Spinal cord (tissue), 10 donors: ENCODE results near the gene TYW5. TPM values are rescaled to one million over a fixed set of nuclear protein-coding genes. Genes with fewer than 3 reads are reported as not detected.
"Not testable (repeated sequence)": the region's sequence is repeated elsewhere in the genome, so short reads cannot be mapped to it uniquely, and the experiment has no call there.

Source experiments
- DNase-seq, 6 donors: peaks; one replicate each; pipeline versions ENCODE4 v3.0.0 to v3.0.0-alpha.2; 2013 to 2015; ENCODE audit warnings: low spot score in 6 of 6, low read depth in 4 of 6
- H3K27ac ChIP-seq: one replicate; pipeline ENCODE4 v1.5.1; 2013; ENCODE audit warnings: low read depth, low read length, control low read depth
- H3K27me3 ChIP-seq: one replicate; pipeline ENCODE4 v1.6.1; 2013; ENCODE audit warnings: low read length; ENCODE audit not compliant: control insufficient read depth, insufficient read depth
- H3K36me3 ChIP-seq: one replicate; pipeline ENCODE4 v1.6.1; 2013; ENCODE audit warnings: low read length; ENCODE audit not compliant: control insufficient read depth, insufficient read depth
- H3K4me1 ChIP-seq: one replicate; pipeline ENCODE4 v1.6.1; 2013; ENCODE audit warnings: low read length; ENCODE audit not compliant: control insufficient read depth, insufficient read depth
- H3K4me3 ChIP-seq: one replicate; pipeline ENCODE4 v1.5.1; 2013; ENCODE audit warnings: low read depth, low read length, control low read depth
- H3K9me3 ChIP-seq: one replicate; pipeline ENCODE4 v1.6.1; 2013; ENCODE audit warnings: low read length; ENCODE audit not compliant: control insufficient read depth, insufficient read depth
- WGBS: methylation state at CpG from one replicate; pipeline ENCODE4 v1.1.5; 2013; ENCODE audit warnings: missing lambda C conversion rate; ENCODE audit not compliant: insufficient coverage; 5-methylcytosine and 5-hydroxymethylcytosine counted together
- polyA plus RNA-seq, 2 donors: library from polyadenylated mRNA; unstranded; fragments of 120-200 nt; gene quantifications; one replicate each; pipeline ENCODE4 v1.2.1, GENCODE V29; 2013; ENCODE audit not compliant: insufficient read length in 2 of 2
- total RNA-seq, 2 donors: library from RNA; depleted of rRNA in 1 of 2; stranded (reverse); fragments of 120-200 nt in 1 of 2; fragments of >200 nt in 1 of 2; gene quantifications; one replicate each; pipeline versions ENCODE4 v1.2.3 to v1.2.4, GENCODE V29; 2013 to 2014
- donor health status: healthy.

The TYW5 gene
- total and polyA plus RNA-seq, 4 donors = 10.4 to 14.4 (median 11.9) TPM

- Histone ChIP-seq H3K27ac (peak overlapping the region; percentile 53), H3K4me1 (no peaks in the 10 kb centered on the region), H3K9me3 (no peaks in the 10 kb centered on the region), H3K27me3 (no peaks in the 10 kb centered on the region), H3K36me3 (peaks cover 2% of the 10 kb centered on the region), H3K4me3 (no peak overlapping the region)
- DNase-seq = peak in 5 of 6 donors; percentile 15 to 80 (median 50)
- WGBS = no CpG with 5 or more reads among the region's 4 CpGs
Observed at GRCh38 chr2:199932312-199932855, 22.9 kb downstream of the TYW5 start.

- no peak overlapping the region for H3K4me3 ChIP-seq
- no peak for DNase-seq
- H3K27ac ChIP-seq = no peak overlapping the region
- WGBS = no CpG with 5 or more reads among the region's 2 CpGs
- H3K4me1 ChIP-seq = no peaks in the 10 kb centered on the region
- H3K36me3 ChIP-seq = no peaks in the 10 kb centered on the region
- H3K9me3 ChIP-seq = no peaks in the 10 kb centered on the region
- no peaks in the 10 kb centered on the region for H3K27me3 ChIP-seq
Observed at GRCh38 chr2:199929262-199929661, 26.0 kb downstream of the TYW5 start.

- Histone ChIP-seq H3K36me3 (no peaks in the 10 kb centered on the region), H3K27me3 (no peaks in the 10 kb centered on the region), H3K4me3 (no peak overlapping the region), H3K4me1 (no peaks in the 10 kb centered on the region), H3K27ac (no peak overlapping the region), H3K9me3 (no peaks in the 10 kb centered on the region)
- DNase-seq = no peak
Observed at GRCh38 chr2:199928626-199929025, 26.7 kb downstream of the TYW5 start.

GRCh38 chr2:199928226-199928625 is 27.1 kb downstream of the TYW5 start:
- 37% methylated on average over 2 of the region's 2 CpGs for WGBS
- no peaks in the 10 kb centered on the region for H3K4me1 ChIP-seq
- no peak for DNase-seq
- H3K4me3 ChIP-seq = no peak overlapping the region
- no peak overlapping the region for H3K27ac ChIP-seq
- H3K36me3 ChIP-seq = no peaks in the 10 kb centered on the region
- no peaks in the 10 kb centered on the region for H3K9me3 ChIP-seq
- no peaks in the 10 kb centered on the region for H3K27me3 ChIP-seq

GRCh38 chr2:199926806-199927205 is 28.5 kb downstream of the TYW5 start:
- no peak for DNase-seq
- WGBS = no CpG with 5 or more reads among the region's 1 CpG
- no peaks in the 10 kb centered on the region for H3K9me3 ChIP-seq
- H3K27ac ChIP-seq = no peak overlapping the region
- H3K4me3 ChIP-seq = no peak overlapping the region
- peaks cover 3% of the 10 kb centered on the region for H3K36me3 ChIP-seq
- H3K27me3 ChIP-seq = no peaks in the 10 kb centered on the region
- H3K4me1 ChIP-seq = no peaks in the 10 kb centered on the region

GRCh38 chr2:199923924-199924323 is 31.4 kb downstream of the TYW5 start:
- no peak overlapping the region for H3K27ac ChIP-seq
- no peaks in the 10 kb centered on the region for H3K9me3 ChIP-seq
- 100% methylated on average over 1 of the region's 2 CpGs for WGBS
- no peaks in the 10 kb centered on the region for H3K27me3 ChIP-seq
- no peak for DNase-seq
- H3K4me1 ChIP-seq = no peaks in the 10 kb centered on the region
- peaks cover 4% of the 10 kb centered on the region for H3K36me3 ChIP-seq
- H3K4me3 ChIP-seq = no peak overlapping the region

GRCh38 chr2:199922856-199923255 is 32.4 kb downstream of the TYW5 start:
- H3K4me1 ChIP-seq = no peaks in the 10 kb centered on the region
- no peaks in the 10 kb centered on the region for H3K9me3 ChIP-seq
- no peak for DNase-seq
- 63% methylated on average over 3 of the region's 5 CpGs for WGBS
- H3K27ac ChIP-seq = no peak overlapping the region
- H3K27me3 ChIP-seq = no peaks in the 10 kb centered on the region
- H3K4me3 ChIP-seq = no peak overlapping the region
- peaks cover 6% of the 10 kb centered on the region for H3K36me3 ChIP-seq

GRCh38 chr2:199916980-199917379 is 38.3 kb downstream of the TYW5 start:
- peaks cover 4% of the 10 kb centered on the region for H3K4me1 ChIP-seq
- peaks cover 12% of the 10 kb centered on the region for H3K36me3 ChIP-seq
- WGBS = 95% methylated on average over 4 of the region's 4 CpGs
- no peak overlapping the region for H3K27ac ChIP-seq
- H3K4me3 ChIP-seq = no peak overlapping the region
- H3K27me3 ChIP-seq = no peaks in the 10 kb centered on the region
- DNase-seq = no peak
- peaks cover 4% of the 10 kb centered on the region for H3K9me3 ChIP-seq

GRCh38 chr2:199914372-199914958 is 40.8 kb downstream of the TYW5 start:
- 75% methylated on average over 1 of the region's 2 CpGs for WGBS
- H3K4me1 ChIP-seq = peaks cover 11% of the 10 kb centered on the region
- H3K27ac ChIP-seq = no peak overlapping the region
- H3K9me3 ChIP-seq = peaks cover 4% of the 10 kb centered on the region
- no peak overlapping the region for H3K4me3 ChIP-seq
- no peaks in the 10 kb centered on the region for H3K27me3 ChIP-seq
- peaks cover 11% of the 10 kb centered on the region for H3K36me3 ChIP-seq
- DNase-seq = no peak

GRCh38 chr2:199912553-199913114 is 42.7 kb downstream of the TYW5 start:
- 97% methylated on average over 5 of the region's 12 CpGs for WGBS
- not testable (repeated sequence) for H3K36me3 ChIP-seq, H3K27me3 ChIP-seq, DNase-seq, H3K9me3 ChIP-seq, H3K27ac ChIP-seq
- Histone ChIP-seq H3K4me1 (peaks cover 11% of the 10 kb centered on the region), H3K4me3 (peak overlapping the region; percentile 95)
